ENCODE measurements around the gene PPFIA2. TPM values are rescaled to one million over a fixed set of nuclear protein-coding genes. Genes with fewer than 3 reads are reported as not detected.

PPFIA2 gene
- total and polyA plus RNA-seq, 7 donors = 0.04 to 1.2 (median 0.25) TPM

DNA sequence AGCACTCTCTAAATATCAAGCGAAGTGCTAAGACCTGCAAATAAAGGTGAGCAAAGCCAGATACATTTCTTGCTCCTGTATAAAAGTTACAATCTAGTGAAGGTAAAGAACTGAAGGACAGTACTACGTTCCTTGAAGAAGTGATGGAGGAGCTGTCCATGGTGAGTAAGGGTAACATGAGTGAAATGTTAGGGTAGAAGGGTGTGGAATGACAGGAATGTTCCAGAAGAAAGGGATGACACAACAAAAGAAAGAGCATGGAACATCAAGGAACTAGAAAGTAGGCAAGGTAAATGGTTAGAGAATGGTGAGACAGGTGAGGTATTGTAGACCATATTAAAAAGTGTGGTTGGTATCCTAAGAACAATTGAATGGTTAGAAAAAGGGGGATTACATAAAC, 408.8 kb downstream of the PPFIA2 start:
- WGBS, 3 donors = 61 to 68% (median 64%) methylated on average over 2 of the region's 2 CpGs
- intact Hi-C loops (cut with DNase I) = no loop called here
- ATAC-seq = no peak

DNA sequence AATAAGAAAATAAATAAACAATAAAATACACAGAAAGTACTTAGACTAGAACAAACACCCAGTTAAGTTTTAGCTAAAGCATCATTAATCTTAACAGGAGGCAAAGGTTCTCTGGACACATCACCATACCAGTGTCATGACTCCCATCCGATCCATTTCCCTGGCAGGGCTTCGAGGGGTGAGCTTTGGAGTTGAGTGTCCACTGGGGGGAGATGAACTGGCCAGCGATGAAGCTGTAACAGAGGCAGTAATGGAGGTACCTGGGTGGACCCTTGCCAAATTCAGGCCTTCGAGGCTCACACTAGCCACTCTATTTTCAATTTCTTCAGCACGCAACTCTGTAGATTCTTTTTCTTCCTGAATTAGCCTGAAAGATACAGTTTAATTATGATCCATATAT, 411.7 kb downstream of the PPFIA2 start:
- no peak overlapping the region for H3K27ac ChIP-seq
- no peaks in the 10 kb centered on the region for H3K27me3 ChIP-seq (ENCODE audit: insufficient read depth in 3 of 3, low read length in 2 of 3)
- no peaks in the 10 kb centered on the region for H3K9me3 ChIP-seq
- H3K4me3 ChIP-seq = no peak overlapping the region
- intact Hi-C loops (cut with DNase I) = no loop called here
- H3K4me1 ChIP-seq = no peaks in the 10 kb centered on the region
- H3K36me3 ChIP-seq (ENCODE audit: insufficient read depth in 1 of 2, low read depth in 1 of 2) = no peaks in the 10 kb centered on the region
- DNase-seq = no peak
- TF ChIP-seq, protein P1, sequence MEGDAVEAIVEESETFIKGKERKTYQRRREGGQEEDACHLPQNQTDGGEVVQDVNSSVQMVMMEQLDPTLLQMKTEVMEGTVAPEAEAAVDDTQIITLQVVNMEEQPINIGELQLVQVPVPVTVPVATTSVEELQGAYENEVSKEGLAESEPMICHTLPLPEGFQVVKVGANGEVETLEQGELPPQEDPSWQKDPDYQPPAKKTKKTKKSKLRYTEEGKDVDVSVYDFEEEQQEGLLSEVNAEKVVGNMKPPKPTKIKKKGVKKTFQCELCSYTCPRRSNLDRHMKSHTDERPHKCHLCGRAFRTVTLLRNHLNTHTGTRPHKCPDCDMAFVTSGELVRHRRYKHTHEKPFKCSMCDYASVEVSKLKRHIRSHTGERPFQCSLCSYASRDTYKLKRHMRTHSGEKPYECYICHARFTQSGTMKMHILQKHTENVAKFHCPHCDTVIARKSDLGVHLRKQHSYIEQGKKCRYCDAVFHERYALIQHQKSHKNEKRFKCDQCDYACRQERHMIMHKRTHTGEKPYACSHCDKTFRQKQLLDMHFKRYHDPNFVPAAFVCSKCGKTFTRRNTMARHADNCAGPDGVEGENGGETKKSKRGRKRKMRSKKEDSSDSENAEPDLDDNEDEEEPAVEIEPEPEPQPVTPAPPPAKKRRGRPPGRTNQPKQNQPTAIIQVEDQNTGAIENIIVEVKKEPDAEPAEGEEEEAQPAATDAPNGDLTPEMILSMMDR (IDR thresholded peaks at IDR 0.05) = no peak
- ATAC-seq = no peak
- 78 to 82% (median 80%) methylated on average over 5 of the region's 5 CpGs for WGBS, 3 donors

More for the DNA sequence above, 408.8 kb downstream of the PPFIA2 start:
- no peak overlapping the region for H3K4me3 ChIP-seq
- DNase-seq = no peak
- H3K4me1 ChIP-seq = no peaks in the 10 kb centered on the region
- H3K36me3 ChIP-seq (ENCODE audit: insufficient read depth in 1 of 2, low read depth in 1 of 2) = no peaks in the 10 kb centered on the region
- H3K27ac ChIP-seq = no peak overlapping the region
- no peaks in the 10 kb centered on the region for H3K9me3 ChIP-seq
- H3K27me3 ChIP-seq (ENCODE audit: insufficient read depth in 3 of 3, low read length in 2 of 3) = no peaks in the 10 kb centered on the region
- TF ChIP-seq, protein P1 (IDR thresholded peaks at IDR 0.05) = no peak

DNA sequence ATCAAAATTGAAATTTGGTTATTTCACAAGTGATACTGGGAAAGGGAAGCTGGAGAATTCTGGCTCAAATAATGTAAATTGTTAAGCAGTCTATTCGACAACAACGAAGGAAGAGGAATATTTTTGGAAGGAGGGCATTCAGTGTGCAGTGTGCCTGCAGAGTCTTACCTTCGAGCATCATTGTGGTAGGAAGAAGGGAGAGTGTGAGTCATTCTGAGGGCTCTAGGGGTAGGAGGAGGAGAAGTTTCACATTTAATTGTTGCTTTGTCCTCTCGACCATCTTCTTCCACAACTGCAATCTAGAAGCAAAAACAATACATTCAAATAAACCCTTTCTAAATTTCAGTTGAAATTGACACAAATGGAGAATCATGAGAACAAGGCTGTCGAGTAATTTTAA, 418.2 kb downstream of the PPFIA2 start:
- intact Hi-C loops (cut with DNase I) = no loop called here
- 72 to 79% (median 76%) methylated on average over 5 of the region's 5 CpGs for WGBS, 3 donors
- TF ChIP-seq, protein P1 (IDR thresholded peaks at IDR 0.05) = no peak
- Histone ChIP-seq H3K27me3 (ENCODE audit: insufficient read depth in 3 of 3, low read length in 2 of 3) (no peaks in the 10 kb centered on the region), H3K27ac (no peak overlapping the region), H3K36me3 (ENCODE audit: insufficient read depth in 1 of 2, low read depth in 1 of 2) (no peaks in the 10 kb centered on the region), H3K4me1 (no peaks in the 10 kb centered on the region), H3K4me3 (no peak overlapping the region), H3K9me3 (no peaks in the 10 kb centered on the region)
- DNase-seq = no peak
- ATAC-seq = no peak

DNA sequence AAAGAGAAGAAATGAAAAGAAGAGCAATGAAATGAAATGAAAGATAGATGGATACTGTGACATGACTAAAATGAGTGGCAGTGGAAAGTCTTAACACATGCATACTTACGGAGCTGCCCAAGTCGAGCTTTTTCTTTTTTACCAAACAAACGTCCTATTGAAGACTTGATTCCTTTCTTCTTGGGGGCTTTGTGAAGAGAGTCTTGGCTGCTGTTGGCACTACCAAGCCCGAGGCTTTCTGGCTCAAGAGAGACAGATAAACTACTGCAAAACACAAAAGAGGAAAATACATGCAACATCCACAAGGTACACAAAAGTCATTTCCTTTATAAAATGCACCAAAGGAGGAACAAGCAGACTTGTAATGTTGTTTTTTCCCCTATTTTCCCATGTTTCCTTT, 420.1 kb downstream of the PPFIA2 start:
- no peaks in the 10 kb centered on the region for H3K27me3 ChIP-seq (ENCODE audit: insufficient read depth in 3 of 3, low read length in 2 of 3)
- intact Hi-C loops (cut with DNase I) = no loop called here
- H3K36me3 ChIP-seq (ENCODE audit: insufficient read depth in 1 of 2, low read depth in 1 of 2) = no peaks in the 10 kb centered on the region
- no peak for DNase-seq
- H3K27ac ChIP-seq = no peak overlapping the region
- 59 to 61% (median 61%) methylated on average over 4 of the region's 4 CpGs for WGBS, 3 donors
- no peaks in the 10 kb centered on the region for H3K9me3 ChIP-seq
- H3K4me3 ChIP-seq = no peak overlapping the region
- no peak for ATAC-seq
- TF ChIP-seq, protein P1 (IDR thresholded peaks at IDR 0.05) = no peak
- no peaks in the 10 kb centered on the region for H3K4me1 ChIP-seq

DNA sequence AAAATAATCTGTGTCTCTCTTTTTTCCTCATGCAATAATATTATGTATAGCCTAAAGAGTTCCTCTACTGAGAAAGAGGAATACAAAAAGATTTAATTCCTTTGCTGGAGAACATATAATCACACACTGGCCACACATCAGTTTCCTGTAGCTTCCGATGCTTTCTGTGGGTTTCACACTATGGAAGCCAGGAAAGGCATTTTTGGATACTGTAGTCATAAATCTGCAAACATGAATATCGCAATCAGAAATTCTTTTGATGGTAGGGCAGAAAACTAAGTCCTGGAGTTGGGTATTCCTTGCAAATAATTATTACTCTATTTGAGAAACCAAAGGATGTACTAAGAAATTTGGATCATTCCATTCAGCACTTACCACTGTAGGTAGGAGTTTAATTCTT, 421.3 kb downstream of the PPFIA2 start:
- H3K9me3 ChIP-seq = no peaks in the 10 kb centered on the region
- no peaks in the 10 kb centered on the region for H3K36me3 ChIP-seq (ENCODE audit: insufficient read depth in 1 of 2, low read depth in 1 of 2)
- no peak for ATAC-seq
- TF ChIP-seq, protein P1 (IDR thresholded peaks at IDR 0.05) = no peak
- no peak for DNase-seq
- intact Hi-C loops (cut with DNase I) = no loop called here
- H3K27me3 ChIP-seq (ENCODE audit: insufficient read depth in 3 of 3, low read length in 2 of 3) = no peaks in the 10 kb centered on the region
- WGBS, 3 donors = 83 to 86% (median 84%) methylated on average over 2 of the region's 2 CpGs
- H3K27ac ChIP-seq = no peak overlapping the region
- no peak overlapping the region for H3K4me3 ChIP-seq
- no peaks in the 10 kb centered on the region for H3K4me1 ChIP-seq

Data from psoas muscle (tissue), 8 donors.